PC-9 (cell line): ENCODE results near the gene CCDC158. TPM values are rescaled to one million over a fixed set of nuclear protein-coding genes. Genes with fewer than 3 reads are reported as not detected.
"Not testable (repeated sequence)": the region's sequence is repeated elsewhere in the genome, so short reads cannot be mapped to it uniquely, and the experiment has no call there.

ENCODE experiments used
- BruUV-seq: library from RNA; stranded (reverse); fragments of 400-500 nt; replicated peaks from 2 replicates; lab custom pipeline; 2021; lab: Mats Ljungman, UMichigan
- CTCF ChIA-PET: fragments of 300-600 bp; sonication (Branson Sonifier 250); formaldehyde crosslinking; loops from one replicate; lab custom pipeline; 2022; ENCODE audit warnings: antibody characterized with exemption; lab: Charles Lee
- POLR2A ChIA-PET: fragments of 300-600 bp; sonication (Branson Sonifier 250); formaldehyde crosslinking; loops from one replicate; lab custom pipeline; 2022; ENCODE audit warnings: antibody characterized with exemption; ENCODE audit not compliant: unreplicated experiment; lab: Charles Lee
- DNase-seq, 2 experiments: peaks; one replicate each; pipeline versions ENCODE4 v3.0.0 to v3.0.0-alpha.2; 2015 to 2022; ENCODE audit warnings: mixed read lengths in 1 of 2
- H2AFZ ChIP-seq: fragments of 200-600 bp; sonication (generic); 2 replicates; pipeline ENCODE4 v1.8.1; 2017; ENCODE audit warnings: antibody characterized with exemption
- H3F3A ChIP-seq: fragments of 200-600 bp; sonication (generic); 2 replicates; pipeline ENCODE4 v1.8.1; 2017; ENCODE audit warnings: antibody characterized with exemption, mild to moderate bottlenecking, low read depth; ENCODE audit not compliant: insufficient read depth
- H3K27ac ChIP-seq: fragments of 200-600 bp; sonication (generic); 2 replicates; pipeline ENCODE4 v1.6.1; 2016; ENCODE audit warnings: mixed run types
- H3K27me3 ChIP-seq: fragments of 200-600 bp; sonication (generic); 2 replicates; pipeline ENCODE4 v1.6.1; 2016; ENCODE audit warnings: low read depth, mixed run types; ENCODE audit not compliant: insufficient read depth
- H3K36me3 ChIP-seq: fragments of 200-600 bp; sonication (generic); 2 replicates; pipeline ENCODE4 v1.6.1; 2016; ENCODE audit warnings: low read depth, mixed run types
- H3K4me1 ChIP-seq: fragments of 200-600 bp; sonication (generic); replicated peaks from 2 replicates; pipeline ENCODE4 v1.6.1; 2016; ENCODE audit warnings: mixed run types; ENCODE audit not compliant: insufficient read depth
- H3K4me2 ChIP-seq: fragments of 200-600 bp; sonication (generic); 2 replicates; pipeline ENCODE4 v1.6.1; 2017; ENCODE audit warnings: mixed run types
- H3K4me3 ChIP-seq: fragments of 200-600 bp; sonication (generic); 2 replicates; pipeline ENCODE4 v1.6.1; 2016; ENCODE audit warnings: mixed run types
- H3K79me2 ChIP-seq: fragments of 200-600 bp; sonication (generic); 2 replicates; pipeline ENCODE4 v1.6.1; 2017; ENCODE audit warnings: low read depth, mixed run types
- H3K9me2 ChIP-seq: fragments of 200-600 bp; sonication (generic); 2 replicates; pipeline ENCODE4 v1.8.1; 2017; ENCODE audit warnings: mild to moderate bottlenecking; ENCODE audit not compliant: insufficient read depth
- H3K9me3 ChIP-seq: fragments of 200-600 bp; sonication (generic); 2 replicates; pipeline ENCODE4 v1.8.1; 2016; ENCODE audit warnings: low read depth; ENCODE audit not compliant: insufficient read depth
- H4K20me1 ChIP-seq: fragments of 200-600 bp; sonication (generic); 2 replicates; pipeline ENCODE4 v1.8.1; 2017; ENCODE audit not compliant: insufficient read depth
- EZH2 ChIP-seq: fragments of 200-600 bp; sonication (generic); IDR thresholded peaks from 2 replicates; pipeline ENCODE4 v1.8.0; 2017; ENCODE audit warnings: antibody characterized with exemption, low read depth
- intact Hi-C: fragments of 100-400 bp; cut with micrococcal nuclease; formaldehyde crosslinking; loops from one replicate; pipeline ENCODE4 v1.10.0; 2022; ENCODE audit not compliant: unreplicated experiment
- total RNA-seq: library from RNA; stranded (reverse); gene quantifications from 2 replicates; pipeline ENCODE4 v1.2.3, GENCODE V29; 2021
- TF ChIP-seq, protein P1 (sequence below): fragments of 200-600 bp; sonication (generic); conservative IDR thresholded peaks from 2 replicates; pipeline ENCODE4 v1.6.1; 2017; ENCODE audit warnings: mixed run types, antibody characterized with exemption, mild to moderate bottlenecking, moderate library complexity

The CCDC158 gene
- total RNA-seq, 1 experiment from 2014 or later, result not detected

DNA sequence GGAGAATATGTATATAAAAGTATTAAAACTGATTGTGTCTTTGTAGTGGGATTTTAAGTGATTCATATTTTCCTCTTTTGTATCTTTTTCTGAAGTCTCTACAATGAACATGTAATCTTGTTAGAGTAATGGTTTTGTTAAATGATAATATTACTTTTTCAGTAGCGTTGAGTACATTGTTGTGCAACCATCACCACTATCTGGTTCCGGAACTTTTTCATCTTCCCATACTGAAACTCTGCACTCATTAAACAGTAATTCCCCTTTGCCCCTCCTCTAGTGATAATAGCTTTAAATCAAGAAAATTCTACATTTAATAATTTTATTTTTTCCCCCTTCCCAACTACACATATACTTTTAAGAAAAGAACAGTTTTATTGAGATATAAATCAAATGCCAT lies 37.4 kb upstream of the CCDC158 start:
- DNase-seq, result no peak
- H4K20me1 ChIP-seq, result no peaks in the 10 kb centered on the region
- H3K4me1 ChIP-seq, result 0 out of 2 replicates have a peak, but pooled peaks cover 3% of the 10 kb centered on the region
- H3K27ac ChIP-seq, result peak overlapping the region; percentile 77; the same call in 1 of the 2 replicates
- H3K9me3 ChIP-seq, result no peaks in the 10 kb centered on the region
- no TSS peak for BruUV-seq
- H2AFZ ChIP-seq, result no peak overlapping the region
- ChIA-PET POLR2A (interaction anchor here (0.7 kb wide), 1 partner anchor 61 kb away, joined by 3 read pairs; no protein-coding TSS in a partner anchor), CTCF (no interaction called here)
- H3K4me2 ChIP-seq, result no peak overlapping the region
- no peak overlapping the region for H3K4me3 ChIP-seq
- no peaks in the 10 kb centered on the region for H3K27me3 ChIP-seq
- no peaks in the 10 kb centered on the region for H3F3A ChIP-seq
- no peaks in the 10 kb centered on the region for H3K79me2 ChIP-seq
- TF ChIP-seq, protein P1, sequence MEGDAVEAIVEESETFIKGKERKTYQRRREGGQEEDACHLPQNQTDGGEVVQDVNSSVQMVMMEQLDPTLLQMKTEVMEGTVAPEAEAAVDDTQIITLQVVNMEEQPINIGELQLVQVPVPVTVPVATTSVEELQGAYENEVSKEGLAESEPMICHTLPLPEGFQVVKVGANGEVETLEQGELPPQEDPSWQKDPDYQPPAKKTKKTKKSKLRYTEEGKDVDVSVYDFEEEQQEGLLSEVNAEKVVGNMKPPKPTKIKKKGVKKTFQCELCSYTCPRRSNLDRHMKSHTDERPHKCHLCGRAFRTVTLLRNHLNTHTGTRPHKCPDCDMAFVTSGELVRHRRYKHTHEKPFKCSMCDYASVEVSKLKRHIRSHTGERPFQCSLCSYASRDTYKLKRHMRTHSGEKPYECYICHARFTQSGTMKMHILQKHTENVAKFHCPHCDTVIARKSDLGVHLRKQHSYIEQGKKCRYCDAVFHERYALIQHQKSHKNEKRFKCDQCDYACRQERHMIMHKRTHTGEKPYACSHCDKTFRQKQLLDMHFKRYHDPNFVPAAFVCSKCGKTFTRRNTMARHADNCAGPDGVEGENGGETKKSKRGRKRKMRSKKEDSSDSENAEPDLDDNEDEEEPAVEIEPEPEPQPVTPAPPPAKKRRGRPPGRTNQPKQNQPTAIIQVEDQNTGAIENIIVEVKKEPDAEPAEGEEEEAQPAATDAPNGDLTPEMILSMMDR, result no peak
- no peak for TF ChIP-seq EZH2
- H3K9me2 ChIP-seq, result no peaks in the 10 kb centered on the region
- no peaks in the 10 kb centered on the region for H3K36me3 ChIP-seq
- intact Hi-C loops, result no loop called here

DNA sequence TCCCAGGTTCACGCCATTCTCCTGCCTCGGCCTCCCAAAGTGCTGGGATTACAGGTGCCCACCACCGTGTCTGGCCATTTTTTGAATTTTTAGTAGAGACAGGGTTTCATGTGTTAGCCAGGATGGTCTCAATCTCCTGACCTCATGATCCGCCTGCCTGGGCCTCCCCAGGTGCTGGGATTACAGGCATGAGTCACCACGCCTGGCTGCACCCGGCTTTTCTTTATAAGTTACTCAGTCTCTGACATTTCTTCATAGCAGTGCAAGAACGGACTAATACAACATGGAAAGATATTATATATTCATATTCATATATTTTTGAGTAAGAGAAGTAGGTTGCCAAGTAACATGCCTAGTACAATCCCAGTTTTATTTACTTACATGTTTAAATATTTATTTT lies 36.9 kb upstream of the CCDC158 start:
- ChIA-PET POLR2A (no interaction called here), CTCF (no interaction called here)
- Histone ChIP-seq H3K27me3 (no peaks in the 10 kb centered on the region), H3K36me3 (no peaks in the 10 kb centered on the region), H3K79me2 (no peaks in the 10 kb centered on the region), H3K27ac (no peak overlapping the region), H3K4me3 (no peak overlapping the region), H3K9me3 (no peaks in the 10 kb centered on the region), H3K9me2 (no peaks in the 10 kb centered on the region), H4K20me1 (no peaks in the 10 kb centered on the region), H2AFZ (no peak overlapping the region), H3K4me2 (no peak overlapping the region), H3F3A (no peaks in the 10 kb centered on the region), H3K4me1 (0 out of 2 replicates have a peak, but pooled peaks cover 3% of the 10 kb centered on the region)
- TF ChIP-seq, protein P1, result no peak
- no peak for TF ChIP-seq EZH2
- BruUV-seq, result no TSS peak
- intact Hi-C loops, result no loop called here
- peak in 1 of 2 experiments; percentile 38 for DNase-seq

DNA sequence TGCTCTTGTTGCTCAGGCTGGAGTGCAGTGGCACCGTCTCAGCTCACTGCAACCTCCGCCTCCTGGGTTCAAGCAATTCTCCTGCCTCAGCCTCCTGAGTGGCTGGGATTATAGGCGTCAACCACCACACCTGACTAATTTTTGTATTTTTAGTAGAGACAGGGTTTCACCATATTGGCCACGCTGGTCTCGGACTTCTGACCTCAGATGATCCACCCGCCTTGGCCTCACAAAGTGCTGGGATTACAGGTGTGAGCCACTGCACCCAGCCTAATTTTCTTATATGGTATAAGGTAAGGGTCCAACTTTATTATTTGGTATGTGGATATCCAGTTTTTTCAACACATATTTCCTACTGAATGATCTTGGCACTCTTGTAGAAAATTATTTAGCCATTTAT lies 33.1 kb upstream of the CCDC158 start:
- H3F3A ChIP-seq, DNase-seq, H3K4me3 ChIP-seq, CTCF ChIA-PET, H3K4me2 ChIP-seq, H3K4me1 ChIP-seq, H3K27me3 ChIP-seq, H4K20me1 ChIP-seq, H3K9me2 ChIP-seq, H3K27ac ChIP-seq, H3K9me3 ChIP-seq, BruUV-seq, H3K36me3 ChIP-seq, H2AFZ ChIP-seq, intact Hi-C loops, POLR2A ChIA-PET, H3K79me2 ChIP-seq: not testable (repeated sequence)

DNA sequence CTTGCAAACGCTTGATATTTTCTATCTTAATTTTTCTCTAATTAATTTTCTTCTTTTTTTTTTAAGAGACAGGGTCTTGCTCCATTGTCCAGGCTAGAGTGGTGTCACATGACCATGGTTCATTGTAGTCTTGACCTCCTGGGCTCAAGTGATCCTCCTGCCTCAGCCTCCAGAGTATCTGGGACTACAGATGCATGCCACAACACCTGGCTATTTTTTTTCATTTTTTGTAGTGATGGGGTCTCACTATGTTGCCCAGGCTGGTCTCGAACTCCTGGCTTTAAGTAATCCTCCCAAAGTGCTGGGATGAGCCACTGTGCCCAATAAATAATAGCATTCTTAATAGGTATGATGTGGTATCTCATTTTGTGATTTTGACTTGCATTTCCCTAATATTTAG lies 32.3 kb upstream of the CCDC158 start:
- Histone ChIP-seq H3K4me1 (no peaks in the 10 kb centered on the region), H3K4me3 (no peak overlapping the region), H4K20me1 (no peaks in the 10 kb centered on the region), H3K27ac (no peak overlapping the region), H3K9me2 (no peaks in the 10 kb centered on the region), H3F3A (no peaks in the 10 kb centered on the region), H3K9me3 (no peaks in the 10 kb centered on the region), H3K27me3 (no peaks in the 10 kb centered on the region), H3K36me3 (no peaks in the 10 kb centered on the region), H2AFZ (no peak overlapping the region), H3K79me2 (no peaks in the 10 kb centered on the region), H3K4me2 (no peak overlapping the region)
- DNase-seq, result no peak
- CTCF ChIA-PET, result no interaction called here
- BruUV-seq, result no TSS peak
- POLR2A ChIA-PET, result no interaction called here
- no peak for TF ChIP-seq EZH2
- TF ChIP-seq, protein P1, result no peak
- intact Hi-C loops, result no loop called here
